ENCODE measurements around the gene HABP4.

Gene HABP4

GRCh38 chr9:96478829-96479371, 28.9 kb downstream of the HABP4 start:
- TF ChIP-seq CTCF (IDR thresholded peaks at IDR 0.05; ENCODE audit: low read depth, low read length) = no peak

GRCh38 chr9:96480736-96481135, 30.8 kb downstream of the HABP4 start:
- H3K4me3 ChIP-seq (ENCODE audit: low read depth, low read length) = no peak overlapping the region
- TF ChIP-seq CTCF (IDR thresholded peaks at IDR 0.05; ENCODE audit: low read depth, low read length) = no peak

More at GRCh38 chr9:96478829-96479371, 28.9 kb downstream of the HABP4 start:
- no peak overlapping the region for H3K4me3 ChIP-seq (ENCODE audit: low read depth, low read length)

GRCh38 chr9:96482476-96482875, 32.5 kb downstream of the HABP4 start:
- no peak for TF ChIP-seq CTCF (IDR thresholded peaks at IDR 0.05; ENCODE audit: low read depth, low read length)
- no peak overlapping the region for H3K4me3 ChIP-seq (ENCODE audit: low read depth, low read length)

- H3K4me3 ChIP-seq (ENCODE audit: low read depth, low read length) = no peak overlapping the region
- TF ChIP-seq CTCF (IDR thresholded peaks at IDR 0.05; ENCODE audit: low read depth, low read length) = no peak
Measured at GRCh38 chr9:96483197-96483596, 33.2 kb downstream of the HABP4 start.

- H3K4me3 ChIP-seq (ENCODE audit: low read depth, low read length) = no peak overlapping the region
- no peak for TF ChIP-seq CTCF (IDR thresholded peaks at IDR 0.05; ENCODE audit: low read depth, low read length)
Measured at GRCh38 chr9:96483733-96484390, 33.9 kb downstream of the HABP4 start.

- no peak for TF ChIP-seq CTCF (IDR thresholded peaks at IDR 0.05; ENCODE audit: low read depth, low read length)
- no peak overlapping the region for H3K4me3 ChIP-seq (ENCODE audit: low read depth, low read length)
Measured at GRCh38 chr9:96484521-96484931, 34.6 kb downstream of the HABP4 start.

- H3K4me3 ChIP-seq (ENCODE audit: low read depth, low read length) = no peak overlapping the region
- no peak for TF ChIP-seq CTCF (IDR thresholded peaks at IDR 0.05; ENCODE audit: low read depth, low read length)
Measured at GRCh38 chr9:96485280-96485679, 35.3 kb downstream of the HABP4 start.

Measured in WI38 (cell line).